Esophagus mucosa (tissue), 1 donor: ENCODE measurements around the gene RAB6C. TPM values are rescaled to one million over a fixed set of nuclear protein-coding genes. Genes with fewer than 3 reads are reported as not detected.
"Not testable (repeated sequence)": the region's sequence is repeated elsewhere in the genome, so short reads cannot be mapped to it uniquely, and the experiment has no call there.

Experiments used
- ATAC-seq: fragments of 200-7000 bp; cut with Tn5 transposase; one replicate; pipeline ENCODE4 v1.9.1; 2020
- total RNA-seq: library from RNA; stranded (reverse); gene quantifications from one replicate; pipeline ENCODE4 v1.2.4, GENCODE V29; 2023
- donor health status: DM: yes; HTN: yes; CAD: no.

Gene RAB6C
- total RNA-seq, 1 donor from 2014 or later = not detected

DNA sequence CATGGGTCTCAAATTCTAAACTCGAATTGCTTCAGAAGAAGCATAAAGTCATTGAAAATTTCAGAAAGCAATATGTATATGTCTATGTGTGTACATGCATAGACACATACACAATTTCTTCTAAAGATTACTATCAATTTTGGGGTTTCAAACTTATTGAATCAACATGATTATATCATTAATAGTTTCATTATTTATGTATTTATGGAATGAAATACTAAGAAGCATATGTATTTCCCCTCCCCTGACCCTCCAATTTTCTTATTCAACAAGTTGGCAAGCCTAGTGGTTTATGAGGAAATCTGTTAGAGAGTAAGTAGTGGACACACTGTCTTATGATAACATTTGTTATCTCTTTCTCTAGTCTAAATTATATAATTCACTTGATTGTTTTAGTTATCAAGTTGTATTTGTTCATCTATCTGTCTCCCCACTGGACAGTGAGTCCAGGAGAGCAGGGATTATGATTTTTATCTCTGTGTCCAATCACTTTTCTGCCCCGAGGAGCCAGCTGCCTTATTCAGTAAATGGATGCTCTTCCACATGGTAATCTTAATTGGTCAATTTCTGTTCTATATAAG lies 17.3 kb downstream of the RAB6C start:
- ATAC-seq = not testable (repeated sequence)

DNA sequence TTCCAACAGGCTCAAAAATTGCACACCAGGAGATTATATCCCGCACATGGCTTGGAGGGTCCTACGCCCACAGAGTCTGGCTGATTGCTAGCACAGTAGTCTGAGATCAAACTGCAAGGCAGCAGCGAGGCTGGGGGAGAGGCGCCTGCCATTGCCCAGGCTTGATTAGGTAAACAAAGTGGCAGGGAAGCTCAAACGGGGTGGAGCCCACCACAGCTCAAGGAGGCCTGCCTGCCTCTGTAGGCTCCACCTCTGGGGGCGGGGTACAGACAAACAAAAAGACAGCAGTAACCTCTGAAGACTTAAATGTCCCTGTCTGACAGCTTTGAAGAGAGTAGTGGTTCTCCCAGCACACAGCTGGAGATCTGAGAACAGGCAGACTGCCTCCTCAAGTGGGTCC lies 19.3 kb downstream of the RAB6C start:
- not testable (repeated sequence) for ATAC-seq

DNA sequence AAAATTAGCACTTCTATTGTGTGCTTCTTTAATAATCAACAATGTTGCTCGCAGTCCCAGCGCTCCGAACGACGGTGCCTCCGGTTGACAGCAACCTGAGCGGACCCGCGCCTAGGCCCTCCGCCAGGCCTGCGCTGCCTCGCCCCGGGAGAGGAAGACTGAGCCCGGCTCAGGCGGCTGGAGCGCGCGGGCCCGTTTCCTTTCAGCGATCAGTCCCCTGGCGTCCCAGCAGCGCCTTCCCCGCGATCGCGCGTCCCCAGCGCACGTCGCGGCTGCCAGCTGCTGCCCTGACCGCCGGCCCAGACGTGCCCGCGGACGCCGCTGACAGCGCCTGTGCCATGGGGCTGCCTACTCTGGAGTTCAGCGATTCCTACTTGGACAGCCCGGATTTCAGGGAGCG lies 26.4 kb downstream of the RAB6C start:
- not testable (repeated sequence) for ATAC-seq

DNA sequence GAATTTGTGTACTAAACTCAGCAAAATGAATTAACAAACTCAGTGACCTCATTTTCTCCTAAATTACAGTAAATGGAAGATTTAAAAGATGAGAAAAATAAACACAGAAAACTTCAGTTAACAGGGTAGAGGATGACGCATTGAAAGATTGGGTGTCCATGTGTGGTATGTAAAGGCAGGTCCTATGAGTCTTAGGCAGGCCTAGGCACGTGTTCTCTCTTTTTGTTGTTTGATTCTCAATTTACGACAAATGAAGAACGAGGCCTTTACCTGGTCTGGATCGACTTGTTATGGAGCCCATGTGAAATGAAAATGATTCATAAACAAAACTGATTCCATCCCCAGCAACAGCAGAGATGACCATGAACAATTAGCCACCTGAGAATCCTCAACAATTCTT lies 37.2 kb downstream of the RAB6C start:
- ATAC-seq = peak; percentile 43

DNA sequence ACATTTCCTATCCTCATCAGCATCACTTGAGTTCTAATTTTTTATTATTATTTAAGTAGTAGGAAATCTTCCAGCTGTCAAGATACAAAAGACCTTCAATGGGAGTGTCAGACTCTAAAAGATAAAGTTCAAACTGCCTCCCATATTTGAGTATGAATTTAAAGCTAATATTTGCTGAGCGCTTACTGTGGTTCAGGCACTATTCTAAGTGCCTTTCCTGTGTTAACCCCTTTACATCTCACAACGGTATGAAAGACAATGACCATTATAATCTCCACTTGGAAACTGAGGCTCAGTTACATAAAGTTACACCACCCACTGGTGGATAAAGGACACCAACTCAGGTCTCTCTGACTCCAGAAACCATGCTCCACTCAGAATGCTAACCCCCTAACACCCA lies 39.9 kb downstream of the RAB6C start:
- no peak for ATAC-seq

DNA sequence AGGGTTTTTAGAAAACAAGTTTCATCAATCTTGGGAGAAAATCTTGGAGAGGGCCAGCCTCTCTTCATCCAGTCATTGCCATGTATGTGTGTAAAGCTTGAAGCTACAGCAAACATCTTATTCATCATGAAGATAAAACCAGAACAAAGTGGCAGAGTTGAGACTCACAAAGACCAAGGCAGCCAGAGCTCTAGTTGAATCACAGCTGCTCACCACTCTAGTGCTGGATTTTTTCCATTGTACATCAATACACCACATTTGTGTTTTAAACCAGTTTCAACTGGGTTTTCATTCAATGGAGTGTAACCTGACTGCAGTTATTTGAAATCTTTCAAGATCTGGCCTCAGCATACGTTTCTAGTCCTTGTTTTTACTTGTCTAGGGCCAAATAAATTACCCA lies 40.6 kb downstream of the RAB6C start:
- ATAC-seq = not testable (repeated sequence)

DNA sequence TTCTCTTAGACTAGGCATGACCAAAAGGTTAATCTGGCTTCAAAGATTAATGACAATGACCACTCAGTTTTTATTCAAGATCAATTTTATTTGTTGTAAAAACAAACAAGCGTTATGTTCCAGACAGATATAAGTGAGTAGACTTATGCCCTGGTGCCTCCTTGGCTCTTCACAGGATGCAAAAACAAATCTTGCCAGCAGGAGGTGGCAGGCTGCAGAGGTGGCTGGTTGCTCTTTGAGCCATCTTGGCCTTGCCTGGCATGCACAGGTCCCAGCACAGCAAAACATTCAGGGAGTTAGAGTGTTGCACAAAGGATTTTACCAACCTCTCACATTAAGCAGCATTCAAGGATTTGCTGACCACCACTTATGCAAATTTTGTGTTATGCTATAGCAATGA lies 46.5 kb downstream of the RAB6C start:
- ATAC-seq = not testable (repeated sequence)

Other genes with a start within 250 kb of the RAB6C start
- gene POTEF, start 149.6 kb downstream of the RAB6C start, total RNA-seq = not detected
- gene CCDC74B, start 165.4 kb downstream of the RAB6C start, total RNA-seq = 0.40 TPM
- 29.6 TPM for gene SMPD4, start 201.9 kb downstream of the RAB6C start, total RNA-seq
- gene MZT2B, start 202.6 kb downstream of the RAB6C start, total RNA-seq = 270 TPM
- gene TUBA3E, start 218.8 kb downstream of the RAB6C start, total RNA-seq = not detected